ENCODE data around the gene RPL29. TPM values are rescaled to one million over a fixed set of nuclear protein-coding genes. Genes with fewer than 3 reads are reported as not detected.
A peak's percentile ranks its signal among the peaks of the same experiment; 100 is the strongest.

Gene RPL29
- total and polyA plus RNA-seq, 4 donors, result 711 to 2,402 (median 1,234) TPM

DNA sequence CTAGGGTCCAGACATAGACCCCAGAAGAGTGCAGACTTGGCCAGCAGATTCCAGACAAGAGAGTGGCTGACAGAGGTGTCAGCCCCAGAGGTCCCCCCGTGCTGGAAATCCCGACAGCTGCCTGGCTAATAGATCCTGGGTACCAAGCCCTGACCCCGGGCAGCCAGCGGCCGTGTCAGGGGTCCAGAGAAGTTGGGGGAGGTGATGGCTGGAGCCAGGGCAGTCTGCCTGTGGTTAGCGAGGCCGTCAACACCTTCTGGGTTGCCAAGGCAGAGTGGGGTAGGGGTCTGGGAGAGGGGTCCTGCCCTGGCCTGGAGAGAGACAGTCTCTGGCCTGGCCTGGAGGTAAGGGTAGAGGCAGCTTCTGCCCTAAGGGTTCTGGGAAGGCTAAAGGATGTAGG, 25.1 kb upstream of the RPL29 start:
- 93 to 97% methylated on average over 7 of the region's 7 CpGs for WGBS, 2 donors
- Histone ChIP-seq H3K4me3 (no peak overlapping the region), H3K27ac (ENCODE audit: low read depth in 1 of 2, low read length in 1 of 2) (peak overlapping the region in 1 of 2 donors; percentile 92), H3K9ac (ENCODE audit: insufficient read depth in 1 of 2, low read length in 2 of 2) (no peak overlapping the region), H3K9me3 (ENCODE audit: control insufficient read depth in 4 of 4, insufficient read depth in 3 of 4, low read length in 3 of 4) (no peaks in the 10 kb centered on the region), H3K4me1 (ENCODE audit: control insufficient read depth in 5 of 5, insufficient read depth in 5 of 5, low read length in 5 of 5) (peaks cover 0 to 34% (median 12%) of the 10 kb centered on the region in 5 donors), H3K36me3 (ENCODE audit: control insufficient read depth in 4 of 4, insufficient read depth in 4 of 4, low read length in 4 of 4) (no peaks in the 10 kb centered on the region), H3K27me3 (ENCODE audit: control insufficient read depth in 3 of 3, insufficient read depth in 3 of 3, low read length in 2 of 3) (no peaks in the 10 kb centered on the region)
- TF ChIP-seq CTCF (IDR thresholded peaks at IDR 0.05; ENCODE audit: control extremely low read depth, extremely low read depth), result no peak
- no peak for ATAC-seq (ENCODE audit: insufficient read depth, low FRiP score)
- no peak for DNase-seq

GRCh38 chr3:52019352-52020080, 23.8 kb upstream of the RPL29 start:
- WGBS, 2 donors, result 82 to 89% methylated on average over 16 to 17 of the region's 17 CpGs
- peak overlapping the region; percentile 48 to 92 for H3K27ac ChIP-seq (ENCODE audit: low read depth in 1 of 2, low read length in 1 of 2)
- H3K27me3 ChIP-seq (ENCODE audit: control insufficient read depth in 3 of 3, insufficient read depth in 3 of 3, low read length in 2 of 3), result no peaks in the 10 kb centered on the region
- no peak for TF ChIP-seq CTCF (IDR thresholded peaks at IDR 0.05; ENCODE audit: control extremely low read depth, extremely low read depth)
- ATAC-seq (ENCODE audit: insufficient read depth, low FRiP score), result peak; percentile 21
- no peaks in the 10 kb centered on the region for H3K9me3 ChIP-seq (ENCODE audit: control insufficient read depth in 4 of 4, insufficient read depth in 3 of 4, low read length in 3 of 4)
- no peak overlapping the region for H3K4me3 ChIP-seq
- H3K4me1 ChIP-seq (ENCODE audit: control insufficient read depth in 5 of 5, insufficient read depth in 5 of 5, low read length in 5 of 5), result peaks cover 0 to 37% (median 12%) of the 10 kb centered on the region in 5 donors
- no peak overlapping the region for H3K9ac ChIP-seq (ENCODE audit: insufficient read depth in 1 of 2, low read length in 2 of 2)
- no peak for DNase-seq
- H3K36me3 ChIP-seq (ENCODE audit: control insufficient read depth in 4 of 4, insufficient read depth in 4 of 4, low read length in 4 of 4), result no peaks in the 10 kb centered on the region

GRCh38 chr3:52018319-52019000, 22.8 kb upstream of the RPL29 start:
- Histone ChIP-seq H3K9me3 (ENCODE audit: control insufficient read depth in 4 of 4, insufficient read depth in 3 of 4, low read length in 3 of 4) (no peaks in the 10 kb centered on the region), H3K4me1 (ENCODE audit: control insufficient read depth in 5 of 5, insufficient read depth in 5 of 5, low read length in 5 of 5) (peaks cover 0 to 32% (median 12%) of the 10 kb centered on the region in 5 donors), H3K36me3 (ENCODE audit: control insufficient read depth in 4 of 4, insufficient read depth in 4 of 4, low read length in 4 of 4) (no peaks in the 10 kb centered on the region), H3K27me3 (ENCODE audit: control insufficient read depth in 3 of 3, insufficient read depth in 3 of 3, low read length in 2 of 3) (no peaks in the 10 kb centered on the region), H3K4me3 (no peak overlapping the region), H3K9ac (ENCODE audit: insufficient read depth in 1 of 2, low read length in 2 of 2) (no peak overlapping the region), H3K27ac (ENCODE audit: low read depth in 1 of 2, low read length in 1 of 2) (peak overlapping the region; percentile 48 to 92)
- TF ChIP-seq CTCF (IDR thresholded peaks at IDR 0.05; ENCODE audit: control extremely low read depth, extremely low read depth), result no peak
- WGBS, 2 donors, result 92% methylated on average over 21 of the region's 21 CpGs
- DNase-seq, result no peak
- ATAC-seq (ENCODE audit: insufficient read depth, low FRiP score), result no peak

All from lung (tissue), 12 donors.